Measurements from ENCODE around the gene ZBTB18.
"Not testable (repeated sequence)": the region's sequence is repeated elsewhere in the genome, so short reads cannot be mapped to it uniquely, and the experiment has no call there.

The ZBTB18 gene

DNA sequence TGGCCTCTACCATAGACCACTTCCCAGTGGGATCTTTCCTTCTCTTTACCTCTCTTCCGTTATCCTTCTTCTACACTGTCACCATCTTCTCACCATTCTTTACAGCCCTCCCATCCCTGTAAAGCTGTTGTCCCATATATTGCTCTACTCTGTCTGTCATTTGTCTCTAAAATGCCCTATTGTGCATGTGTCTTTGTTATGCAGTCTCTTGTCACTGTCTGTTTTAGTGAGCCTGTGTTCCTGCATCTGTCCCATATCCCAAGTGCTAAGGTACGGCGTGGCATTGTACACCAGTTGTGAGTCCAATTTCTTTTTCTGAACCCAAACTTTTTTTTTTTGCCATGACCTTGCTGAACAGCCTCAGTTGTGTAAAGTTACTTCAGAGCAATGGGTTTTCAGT is 8.8 kb upstream of the ZBTB18 start:
- DNase-seq = no peak

DNA sequence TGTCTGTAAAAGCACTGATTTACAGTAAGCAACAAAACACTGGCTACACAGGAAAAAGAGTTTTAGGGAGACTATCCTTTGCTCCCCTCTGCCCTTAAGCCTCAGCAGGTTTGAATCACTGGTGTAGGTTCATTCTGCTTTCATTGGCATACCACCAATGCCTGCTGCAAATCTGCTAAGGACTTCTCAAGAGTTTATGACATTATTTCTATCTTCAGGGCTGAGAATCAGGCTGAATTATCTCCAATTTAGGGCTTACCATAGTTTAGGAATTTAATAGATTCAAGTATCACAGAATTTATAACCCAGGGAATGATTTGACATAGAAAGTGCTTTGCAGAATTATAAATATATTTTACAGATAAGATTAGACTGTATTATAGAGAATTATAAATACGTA is 6.7 kb upstream of the ZBTB18 start:
- DNase-seq = no peak

DNA sequence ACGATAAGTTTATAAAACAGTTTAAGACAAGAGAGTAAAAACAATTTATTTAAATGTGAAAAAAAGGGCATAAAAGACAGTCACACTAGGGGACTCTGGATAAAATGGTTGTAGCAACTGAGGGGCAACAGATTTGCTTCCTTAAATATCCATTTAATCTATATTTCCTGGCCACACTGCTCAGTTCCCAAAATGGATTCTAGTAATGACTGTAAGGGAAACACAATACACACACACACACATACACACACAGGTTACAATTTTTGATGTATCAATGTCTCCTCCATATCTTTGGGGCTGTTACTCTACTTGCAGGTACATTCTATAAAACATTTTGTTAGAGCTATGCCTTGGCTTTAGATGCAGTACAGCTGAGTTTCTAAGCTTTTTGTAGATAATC is 4.8 kb upstream of the ZBTB18 start:
- not testable (repeated sequence) for DNase-seq

DNA sequence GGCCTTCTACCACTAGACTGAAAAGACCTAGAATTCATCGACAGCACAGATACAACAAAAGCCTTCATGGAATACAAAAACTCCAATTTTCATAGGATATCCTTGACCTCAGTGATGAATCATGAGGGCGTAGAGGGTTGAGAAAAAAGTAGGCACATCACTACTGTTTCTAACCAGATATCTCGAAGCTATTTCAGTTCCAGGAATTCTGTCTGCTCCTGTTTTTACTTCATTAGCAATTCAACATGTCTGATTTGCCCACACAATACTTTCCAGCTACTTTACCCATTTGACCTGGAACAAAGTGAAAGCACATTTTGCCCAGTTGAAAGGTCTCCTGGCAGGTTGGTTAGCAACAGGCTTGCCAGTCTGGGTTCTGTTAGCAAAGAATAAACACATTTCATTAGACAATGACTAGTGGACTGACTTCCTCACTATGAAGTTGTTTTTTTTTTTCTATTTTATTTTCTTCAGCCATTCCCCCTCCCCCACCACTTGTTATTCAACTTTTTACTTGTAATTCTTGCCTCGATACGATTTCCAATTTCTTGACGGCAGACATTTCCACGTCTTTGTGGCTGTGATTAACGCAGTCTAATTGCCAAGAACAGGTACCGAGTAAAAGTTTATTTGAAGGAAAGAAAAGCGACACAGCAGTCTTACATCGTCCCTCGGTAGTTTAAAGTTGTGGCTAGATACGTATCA is 4.0 kb upstream of the ZBTB18 start:
- no peak for DNase-seq

DNA sequence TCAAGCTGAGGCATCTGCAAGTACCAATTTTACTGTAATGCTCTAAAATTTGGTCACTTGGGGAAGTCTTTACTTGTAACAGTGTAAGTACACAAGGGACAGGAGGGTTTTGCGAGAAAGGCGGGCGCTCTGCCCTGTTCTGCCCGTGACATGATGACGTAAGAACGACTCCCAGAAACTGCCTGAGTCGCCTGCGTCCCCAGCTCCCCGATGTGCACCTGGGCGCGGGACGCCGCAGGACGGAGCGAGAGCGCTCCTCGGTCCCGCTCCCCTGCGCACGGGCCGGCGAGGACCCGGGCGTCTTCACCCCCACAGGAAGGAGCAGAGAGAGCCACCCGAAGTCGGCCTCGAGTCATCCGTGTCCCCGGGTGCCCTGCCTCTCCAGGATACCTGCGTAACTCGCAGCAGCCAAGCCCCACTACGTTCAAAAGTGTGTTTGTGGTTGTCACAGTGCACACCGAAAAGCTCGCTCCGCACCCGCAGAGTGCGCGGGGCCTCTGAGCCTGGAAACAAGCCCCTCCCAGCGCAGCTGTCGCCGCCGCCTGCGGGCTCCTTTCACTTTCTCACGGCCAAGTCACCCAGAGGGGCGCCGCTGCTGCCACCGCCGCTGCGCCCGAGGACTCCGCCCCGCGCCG is 3.3 kb upstream of the ZBTB18 start:
- no peak for DNase-seq

DNA sequence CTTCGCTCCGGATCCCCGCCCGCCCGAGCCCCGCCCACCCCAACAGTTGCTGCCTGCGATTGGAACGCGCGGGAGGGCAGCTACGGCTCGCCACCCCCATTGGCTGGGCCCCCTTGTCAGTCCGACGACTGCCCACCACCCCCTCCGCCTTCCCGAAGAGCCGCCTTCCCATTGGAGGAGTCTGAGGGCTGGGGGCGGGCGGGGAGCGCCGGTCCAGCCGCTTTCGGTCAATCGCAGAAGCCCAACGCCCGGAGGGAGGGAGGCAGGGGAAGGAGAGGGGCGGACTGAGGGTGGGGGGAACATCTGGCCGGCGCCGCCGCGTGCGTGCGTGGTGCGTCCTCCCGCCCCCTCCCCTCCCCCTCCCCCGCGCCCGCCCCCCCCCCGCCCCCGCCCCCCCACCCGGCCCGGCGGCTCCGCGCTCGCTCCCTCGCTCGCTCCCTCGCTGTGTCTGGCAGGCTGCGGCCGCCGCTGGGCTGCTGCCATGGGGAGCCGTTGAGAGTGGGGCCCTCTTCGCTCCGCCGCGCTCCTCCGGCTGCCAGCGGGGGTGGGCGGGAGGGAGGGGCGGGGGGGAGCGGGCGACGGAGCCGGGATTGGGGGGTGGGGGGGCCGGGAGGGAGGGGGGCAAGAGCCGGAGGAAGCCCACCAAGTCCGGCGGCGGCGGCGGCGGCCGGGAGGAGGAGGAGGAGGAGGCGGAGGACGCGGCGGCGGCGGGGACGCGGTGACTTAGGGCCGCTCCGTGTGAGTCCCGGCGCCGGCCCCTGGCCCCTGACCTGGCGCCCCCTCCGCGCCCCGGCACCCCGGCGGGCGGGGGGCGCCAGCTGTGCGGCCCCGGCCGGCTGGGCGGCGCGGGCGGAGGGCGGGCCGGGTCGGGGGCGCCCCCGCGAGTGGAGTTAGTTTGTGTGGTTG is 2.6 kb upstream of the ZBTB18 start:
- peak; percentile 96 for DNase-seq

DNA sequence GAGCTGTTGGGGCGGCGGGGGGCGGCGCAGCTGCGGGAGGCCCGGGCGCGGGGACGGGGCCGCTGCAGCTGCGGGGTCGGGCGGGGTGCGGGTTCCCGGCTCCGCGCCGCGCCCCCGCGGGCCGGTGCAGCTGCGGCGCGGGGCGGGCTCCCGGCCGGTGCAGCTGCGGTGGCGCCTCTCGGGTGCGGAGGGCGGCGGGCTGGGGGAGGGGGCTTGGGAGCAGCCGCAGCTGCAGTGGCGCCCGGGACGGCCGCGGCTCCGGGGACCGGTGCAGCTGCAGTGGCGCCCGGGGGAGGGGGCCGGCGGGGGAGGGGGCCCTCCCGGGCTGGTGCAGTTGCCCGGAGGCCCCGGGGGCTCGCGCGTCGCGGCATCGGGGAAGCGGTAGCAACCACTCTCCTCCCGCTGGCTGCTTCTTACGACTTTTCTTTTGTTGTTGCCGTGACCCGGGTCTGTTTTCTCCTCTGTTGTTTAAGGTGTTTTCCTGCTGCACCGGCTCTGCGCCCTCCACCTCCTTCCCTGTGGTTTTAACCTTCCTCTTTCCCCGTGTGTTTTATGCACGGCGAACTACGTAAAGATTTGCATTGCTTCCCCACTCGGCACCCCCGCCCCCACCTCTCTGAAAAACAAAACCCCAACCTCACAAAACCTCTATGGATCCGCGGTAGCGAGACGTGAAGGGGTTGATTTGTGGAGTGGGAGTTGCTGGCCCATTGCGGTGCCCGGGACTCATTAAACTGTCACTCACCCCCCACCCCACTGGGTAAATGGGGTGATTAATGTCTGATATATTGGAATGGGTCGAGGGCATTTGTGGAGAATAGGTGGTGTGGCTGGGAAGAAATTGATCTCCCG is 1.7 kb upstream of the ZBTB18 start:
- peak; percentile 59 for DNase-seq

DNA sequence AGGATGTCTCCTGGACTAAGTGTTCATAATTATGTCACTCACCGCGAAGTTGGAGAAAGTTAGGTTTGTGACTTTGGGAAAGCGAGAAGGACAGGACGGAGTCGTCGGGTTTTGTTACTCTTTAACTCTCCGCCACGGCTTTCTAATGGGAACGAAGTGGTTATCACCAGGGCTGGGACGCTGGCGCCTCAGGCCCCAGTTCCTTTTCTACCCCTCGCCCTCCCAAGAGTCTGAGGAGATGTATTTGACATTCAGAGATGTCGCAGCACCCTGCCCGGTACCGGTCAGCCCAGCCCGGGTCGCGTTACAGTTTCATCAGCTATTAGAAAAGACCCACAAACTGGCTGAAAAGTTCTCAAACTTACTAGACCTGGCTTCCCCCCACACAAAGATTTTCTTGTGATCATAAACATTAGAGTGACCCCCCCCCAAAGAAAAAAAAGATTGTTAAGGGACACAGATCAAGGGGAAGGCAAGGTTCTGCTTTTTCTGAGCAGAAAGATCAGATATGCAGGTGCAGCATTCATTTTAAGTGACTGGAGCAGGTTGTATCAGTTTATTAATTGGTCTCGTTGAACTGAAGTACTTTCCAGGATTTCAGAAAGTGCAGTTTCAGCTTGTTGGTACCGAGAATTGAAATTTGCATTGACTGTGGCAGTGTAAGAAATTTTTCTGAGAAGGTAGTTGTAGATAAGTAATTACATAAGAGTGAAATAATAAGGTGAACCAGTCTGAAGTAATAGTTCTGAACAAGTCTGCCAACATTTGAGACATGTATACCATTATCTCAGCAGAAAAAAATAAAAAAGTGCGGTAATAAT is 859 bp upstream of the ZBTB18 start:
- no peak for DNase-seq

DNA sequence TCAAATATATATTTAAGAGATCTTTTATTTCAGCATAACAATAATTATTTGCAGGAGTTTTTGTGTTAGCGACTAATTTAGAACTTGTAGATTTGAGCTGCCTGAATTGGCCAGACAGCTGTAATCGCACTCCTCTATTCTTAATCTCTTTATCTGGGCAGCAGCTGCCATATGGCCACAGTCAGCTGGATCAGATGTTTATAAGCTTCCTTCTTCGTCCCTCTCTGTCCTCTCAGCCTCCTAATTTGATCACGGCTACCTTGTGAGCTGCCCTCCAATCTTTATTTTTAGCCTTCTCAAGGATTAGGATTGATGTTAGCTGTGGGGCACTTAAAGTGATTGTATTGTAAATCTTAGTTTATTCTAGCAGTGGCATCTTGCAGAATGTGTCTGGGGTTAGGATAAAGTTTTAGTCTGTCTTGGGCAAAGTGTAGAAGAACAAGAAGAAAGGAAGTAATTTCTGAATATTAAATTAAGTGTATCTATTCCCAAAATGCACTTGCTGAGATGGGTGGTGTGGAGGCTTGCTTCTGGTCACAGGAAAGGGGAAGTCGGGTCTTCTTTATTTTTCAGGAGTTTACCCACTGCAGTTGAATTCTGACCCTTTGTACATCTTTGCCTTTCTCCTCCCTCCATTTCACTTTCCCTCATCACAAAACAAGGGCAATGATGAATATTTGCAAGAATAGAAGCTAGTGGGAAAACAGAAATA is 1.1 kb downstream of the ZBTB18 start:
- no peak for DNase-seq

DNA sequence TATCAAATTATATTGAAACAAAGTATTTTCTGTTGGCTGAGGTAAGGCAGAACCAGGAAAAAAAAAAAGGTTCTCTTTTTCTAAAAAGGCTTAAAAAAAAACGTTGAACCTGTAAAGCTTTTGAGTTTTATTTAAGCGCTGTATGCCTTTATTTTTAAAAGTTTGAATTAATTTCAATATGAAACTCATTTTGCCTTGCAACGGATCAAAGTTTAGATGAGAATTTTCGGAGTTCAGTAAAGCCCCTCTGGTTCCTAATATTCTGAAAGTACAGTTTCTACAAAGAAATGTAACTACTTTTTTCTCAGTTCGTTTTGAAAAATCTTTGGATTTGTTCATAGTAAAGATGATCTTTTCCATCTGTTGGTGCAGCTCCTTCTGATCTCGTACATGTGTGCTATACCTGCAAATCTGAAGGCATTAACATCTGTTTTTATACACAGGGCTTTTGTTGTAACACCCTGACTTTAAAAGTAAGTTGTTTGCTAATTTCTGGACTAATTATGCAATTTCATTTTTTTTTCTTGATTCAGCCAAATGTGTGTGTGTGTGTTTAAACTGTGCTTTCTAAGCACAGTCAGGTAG is 1.7 kb downstream of the ZBTB18 start:
- DNase-seq = no peak

DNA sequence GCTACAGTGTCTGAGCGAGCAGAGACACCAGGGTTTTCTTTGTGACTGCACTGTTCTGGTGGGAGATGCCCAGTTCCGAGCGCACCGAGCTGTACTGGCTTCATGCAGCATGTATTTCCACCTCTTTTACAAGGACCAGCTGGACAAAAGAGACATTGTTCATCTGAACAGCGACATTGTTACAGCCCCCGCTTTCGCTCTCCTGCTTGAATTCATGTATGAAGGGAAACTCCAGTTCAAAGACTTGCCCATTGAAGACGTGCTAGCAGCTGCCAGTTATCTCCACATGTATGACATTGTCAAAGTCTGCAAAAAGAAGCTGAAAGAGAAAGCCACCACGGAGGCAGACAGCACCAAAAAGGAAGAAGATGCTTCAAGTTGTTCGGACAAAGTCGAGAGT is 2.7 kb downstream of the ZBTB18 start:
- no peak for DNase-seq

DNA sequence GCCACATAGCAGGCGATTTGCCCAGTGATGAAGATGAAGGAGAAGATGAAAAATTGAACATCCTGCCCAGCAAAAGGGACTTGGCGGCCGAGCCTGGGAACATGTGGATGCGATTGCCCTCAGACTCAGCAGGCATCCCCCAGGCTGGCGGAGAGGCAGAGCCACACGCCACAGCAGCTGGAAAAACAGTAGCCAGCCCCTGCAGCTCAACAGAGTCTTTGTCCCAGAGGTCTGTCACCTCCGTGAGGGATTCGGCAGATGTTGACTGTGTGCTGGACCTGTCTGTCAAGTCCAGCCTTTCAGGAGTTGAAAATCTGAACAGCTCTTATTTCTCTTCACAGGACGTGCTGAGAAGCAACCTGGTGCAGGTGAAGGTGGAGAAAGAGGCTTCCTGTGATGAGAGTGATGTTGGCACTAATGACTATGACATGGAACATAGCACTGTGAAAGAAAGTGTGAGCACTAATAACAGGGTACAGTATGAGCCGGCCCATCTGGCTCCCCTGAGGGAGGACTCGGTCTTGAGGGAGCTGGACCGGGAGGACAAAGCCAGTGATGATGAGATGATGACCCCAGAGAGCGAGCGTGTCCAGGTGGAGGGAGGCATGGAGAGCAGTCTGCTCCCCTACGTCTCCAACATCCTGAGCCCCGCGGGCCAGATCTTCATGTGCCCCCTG is 3.3 kb downstream of the ZBTB18 start:
- no peak for DNase-seq

DNA sequence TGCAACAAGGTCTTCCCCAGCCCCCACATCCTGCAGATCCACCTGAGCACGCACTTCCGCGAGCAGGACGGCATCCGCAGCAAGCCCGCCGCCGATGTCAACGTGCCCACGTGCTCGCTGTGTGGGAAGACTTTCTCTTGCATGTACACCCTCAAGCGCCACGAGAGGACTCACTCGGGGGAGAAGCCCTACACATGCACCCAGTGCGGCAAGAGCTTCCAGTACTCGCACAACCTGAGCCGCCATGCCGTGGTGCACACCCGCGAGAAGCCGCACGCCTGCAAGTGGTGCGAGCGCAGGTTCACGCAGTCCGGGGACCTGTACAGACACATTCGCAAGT is 3.8 kb downstream of the ZBTB18 start:
- peak; percentile 23 for DNase-seq

DNA sequence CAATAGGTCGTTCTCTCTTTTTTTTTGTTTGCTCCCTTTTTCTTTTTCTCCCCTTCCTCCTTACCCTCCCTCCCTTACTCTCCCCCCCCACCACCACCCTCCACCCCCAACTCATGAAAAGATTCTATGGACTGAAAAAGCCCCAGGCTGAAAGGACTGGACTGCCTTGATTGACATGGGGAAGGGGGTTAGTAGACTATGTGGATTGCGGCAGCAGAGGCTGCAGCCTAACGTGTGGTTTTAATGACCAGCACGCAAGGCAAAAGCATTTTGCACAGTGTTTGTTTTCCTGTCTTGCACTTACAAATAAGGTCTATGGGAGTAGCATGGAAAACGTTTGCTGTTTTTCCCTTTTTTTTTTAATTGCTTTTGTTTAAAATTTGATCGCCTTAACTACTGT is 5.5 kb downstream of the ZBTB18 start:
- no peak for DNase-seq

DNA sequence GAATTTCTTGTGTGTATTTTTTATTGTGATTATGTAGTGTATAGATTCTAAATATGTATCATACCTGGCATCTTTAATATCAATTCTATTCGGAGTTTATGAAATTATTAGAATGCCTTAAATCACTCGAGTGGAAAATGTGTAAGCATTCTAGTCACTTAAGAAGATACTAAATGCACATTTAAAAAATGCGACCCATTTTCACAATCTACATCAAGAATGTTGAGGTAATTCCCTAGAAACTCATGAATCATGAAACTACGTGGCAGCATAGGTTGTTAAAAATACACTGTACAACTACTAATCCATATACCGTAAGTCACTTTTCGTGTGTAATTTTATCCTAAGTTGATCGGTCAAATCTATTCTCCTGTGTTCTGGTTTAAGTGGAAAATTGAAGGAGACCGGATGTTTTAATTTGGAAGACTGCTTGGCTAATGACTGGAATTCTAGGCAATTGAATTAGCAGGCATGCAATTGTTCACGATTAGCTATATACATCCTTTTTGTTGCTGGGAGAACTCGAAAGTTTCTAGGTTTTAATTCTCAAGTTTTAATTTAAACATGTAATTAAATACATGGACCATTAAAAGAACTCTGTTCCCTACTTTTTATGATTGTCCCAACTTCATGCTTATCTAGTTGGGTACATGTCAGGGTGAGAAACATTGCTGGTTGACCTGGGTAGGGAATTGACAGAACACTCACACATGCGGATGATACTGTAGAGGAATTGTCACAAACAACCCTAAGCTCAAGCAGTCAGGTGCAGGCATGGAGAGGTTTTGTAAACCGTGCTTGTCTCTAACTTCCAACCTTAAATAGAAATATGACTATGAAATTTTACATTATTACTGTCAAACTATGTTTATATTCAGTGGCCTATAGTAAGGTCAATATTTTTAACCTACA is 6.6 kb downstream of the ZBTB18 start:
- no peak for DNase-seq

DNA sequence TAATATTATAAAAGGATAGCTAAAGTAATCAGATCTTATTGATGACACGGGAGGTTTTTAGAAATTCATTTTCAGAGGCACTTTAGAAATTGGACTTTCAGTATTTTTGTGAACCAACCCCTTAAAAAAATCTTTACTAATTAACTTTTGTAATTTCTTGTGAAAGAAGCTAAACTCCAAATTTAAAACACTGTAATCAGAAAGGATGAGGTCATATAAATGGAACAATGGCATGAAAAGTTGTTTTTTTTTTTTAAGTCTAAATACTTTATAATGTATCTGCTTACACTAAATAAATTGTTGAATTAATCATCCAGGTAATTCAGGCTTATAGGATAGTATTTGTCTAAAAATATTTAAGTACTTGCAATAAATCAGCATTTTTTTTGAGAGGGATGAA is 9.0 kb downstream of the ZBTB18 start:
- DNase-seq = no peak

DNA sequence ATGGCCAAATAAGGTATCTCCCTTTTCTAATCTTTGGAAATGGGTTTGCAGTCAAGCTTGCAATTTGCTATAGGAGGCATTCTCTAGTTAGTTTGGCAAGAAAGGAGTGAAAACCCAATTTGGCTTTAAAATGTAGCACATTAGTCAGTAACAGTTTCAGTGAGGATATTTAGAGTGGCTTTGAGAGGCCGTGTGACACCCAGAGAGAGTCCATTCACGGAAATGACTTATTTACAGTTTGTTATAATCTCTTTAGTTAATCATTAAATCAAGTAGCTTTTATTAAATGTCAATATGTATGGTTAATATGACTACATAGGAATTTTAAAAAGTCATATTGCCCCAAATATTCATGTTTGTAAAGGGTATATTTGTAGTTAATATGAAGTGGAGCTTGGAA is 9.6 kb downstream of the ZBTB18 start:
- DNase-seq = no peak

DNA sequence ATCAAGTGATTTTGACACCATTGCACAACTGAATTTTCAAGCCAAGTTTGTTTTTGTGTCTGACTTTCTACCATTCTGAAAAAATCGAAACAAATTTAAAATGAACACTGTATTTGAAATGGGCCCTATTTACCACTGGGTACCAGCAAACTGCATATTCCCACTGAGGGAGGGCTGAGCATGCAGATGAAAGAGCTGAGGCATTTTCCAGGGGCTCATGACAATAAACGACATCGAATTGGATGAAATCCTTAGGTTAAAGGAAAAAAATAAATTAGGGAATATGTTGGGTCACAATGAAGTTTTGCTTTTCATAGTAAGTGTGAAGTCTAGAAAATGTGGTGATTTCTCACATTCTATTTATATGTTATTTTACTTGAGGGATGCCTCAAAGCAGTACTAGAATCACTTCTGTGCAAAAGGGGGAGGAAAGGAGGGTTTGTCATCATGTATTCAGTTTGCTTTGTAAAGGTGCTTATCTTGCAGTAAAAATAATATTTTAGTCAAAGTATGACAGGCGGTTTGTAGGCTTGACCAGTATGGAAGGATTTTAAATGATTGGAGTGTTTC is 11.2 kb downstream of the ZBTB18 start:
- DNase-seq = no peak

DNA sequence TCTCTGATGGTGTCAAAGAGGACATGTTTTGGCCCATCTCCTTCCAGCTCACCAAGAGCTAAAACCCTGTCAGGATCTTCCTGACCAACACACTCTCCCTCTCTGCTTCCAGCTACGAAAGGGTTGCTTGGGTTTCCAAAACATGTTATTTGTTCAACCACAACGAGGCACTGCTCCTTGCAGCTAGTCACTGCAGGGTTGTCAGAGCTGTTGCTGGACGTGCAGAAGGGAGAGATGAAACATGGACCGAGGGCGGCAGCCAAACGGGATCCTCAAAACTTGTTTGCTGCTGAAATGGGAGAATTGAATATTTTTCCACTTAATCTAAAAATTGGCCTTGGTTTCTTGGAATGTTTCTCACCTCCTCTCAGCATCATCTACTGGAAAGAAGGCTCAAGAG is 12.4 kb downstream of the ZBTB18 start:
- no peak for DNase-seq

Data from effector CD8-positive, alpha-beta T cell (primary cell).